GM19351 (cell line): ENCODE results near the gene CAMSAP1.
"Not testable (repeated sequence)": the region's sequence is repeated elsewhere in the genome, so short reads cannot be mapped to it uniquely, and the experiment has no call there.

Source experiments
- ATAC-seq: cut with Tn5 transposase; IDR thresholded peaks from one replicate; pipeline ENCODE4 v1.9.1; 2021; ENCODE audit warnings: mild to moderate bottlenecking, moderate library complexity; ENCODE audit not compliant: unreplicated experiment

The CAMSAP1 gene

GRCh38 chr9:135907431-135908092 lies at the start of gene CAMSAP1:
TSS of gene CAMSAP1 (minus strand) at chr9:135907546. CDS start at chr9:135907159, 387 bp downstream.
- peak; percentile 76 for ATAC-seq

- ATAC-seq = no peak
Measured at GRCh38 chr9:135956802-135957174, 49.4 kb upstream of the CAMSAP1 start.

GRCh38 chr9:135955934-135956801 lies 48.8 kb upstream of the CAMSAP1 start:
- no peak for ATAC-seq

- no peak for ATAC-seq
Measured at GRCh38 chr9:135952664-135953206, 45.4 kb upstream of the CAMSAP1 start.

- no peak for ATAC-seq
Measured at GRCh38 chr9:135951889-135952663, 44.7 kb upstream of the CAMSAP1 start.

- not testable (repeated sequence) for ATAC-seq
Measured at GRCh38 chr9:135951310-135951709, 44.0 kb upstream of the CAMSAP1 start.

- not testable (repeated sequence) for ATAC-seq
Measured at GRCh38 chr9:135950841-135951240, 43.5 kb upstream of the CAMSAP1 start.

- no peak for ATAC-seq
Measured at GRCh38 chr9:135950135-135950682, 42.9 kb upstream of the CAMSAP1 start.

- ATAC-seq = no peak
Measured at GRCh38 chr9:135949501-135950134, 42.3 kb upstream of the CAMSAP1 start.

GRCh38 chr9:135948968-135949367 lies 41.6 kb upstream of the CAMSAP1 start:
- ATAC-seq = no peak

GRCh38 chr9:135948446-135948845 lies 41.1 kb upstream of the CAMSAP1 start:
- no peak for ATAC-seq

- no peak for ATAC-seq
Measured at GRCh38 chr9:135947582-135947981, 40.2 kb upstream of the CAMSAP1 start.

GRCh38 chr9:135947105-135947504 lies 39.8 kb upstream of the CAMSAP1 start:
- ATAC-seq = not testable (repeated sequence)

- ATAC-seq = no peak
Measured at GRCh38 chr9:135946392-135946994, 39.1 kb upstream of the CAMSAP1 start.

- no peak for ATAC-seq
Measured at GRCh38 chr9:135945969-135946368, 38.6 kb upstream of the CAMSAP1 start.

- no peak for ATAC-seq
Measured at GRCh38 chr9:135944444-135945252, 37.3 kb upstream of the CAMSAP1 start.

GRCh38 chr9:135943604-135944003 lies 36.3 kb upstream of the CAMSAP1 start:
- ATAC-seq = not testable (repeated sequence)

GRCh38 chr9:135941288-135941995 lies 34.1 kb upstream of the CAMSAP1 start:
- no peak for ATAC-seq
